ENCODE data around the gene RPTOR. TPM values are rescaled to one million over a fixed set of nuclear protein-coding genes. Genes with fewer than 3 reads are reported as not detected.

The RPTOR gene
- total RNA-seq, 1 experiment from 2014 or later = 19.7 TPM

DNA sequence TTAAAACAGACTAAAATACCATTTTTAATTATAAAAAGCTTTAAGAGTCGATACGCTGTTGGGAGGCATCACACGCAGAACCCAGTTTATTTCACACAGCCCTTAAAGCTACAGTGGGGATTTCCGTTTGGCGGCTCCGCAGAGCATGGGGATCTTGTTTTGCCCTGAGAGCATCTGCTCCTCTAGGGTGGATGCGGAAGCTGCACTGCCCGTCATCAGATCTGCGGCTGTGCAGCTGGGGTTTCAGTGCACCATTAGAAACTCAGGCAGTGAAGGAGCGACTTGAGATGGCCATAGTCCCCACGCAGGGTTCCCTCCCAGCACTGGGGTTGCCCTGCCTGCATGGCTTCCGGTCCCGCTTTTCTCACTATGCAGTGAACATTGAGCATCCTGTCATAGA lies 384.8 kb downstream of the RPTOR start:
- DNase-seq (ENCODE audit: extremely low read depth, low read depth) = no peak

DNA sequence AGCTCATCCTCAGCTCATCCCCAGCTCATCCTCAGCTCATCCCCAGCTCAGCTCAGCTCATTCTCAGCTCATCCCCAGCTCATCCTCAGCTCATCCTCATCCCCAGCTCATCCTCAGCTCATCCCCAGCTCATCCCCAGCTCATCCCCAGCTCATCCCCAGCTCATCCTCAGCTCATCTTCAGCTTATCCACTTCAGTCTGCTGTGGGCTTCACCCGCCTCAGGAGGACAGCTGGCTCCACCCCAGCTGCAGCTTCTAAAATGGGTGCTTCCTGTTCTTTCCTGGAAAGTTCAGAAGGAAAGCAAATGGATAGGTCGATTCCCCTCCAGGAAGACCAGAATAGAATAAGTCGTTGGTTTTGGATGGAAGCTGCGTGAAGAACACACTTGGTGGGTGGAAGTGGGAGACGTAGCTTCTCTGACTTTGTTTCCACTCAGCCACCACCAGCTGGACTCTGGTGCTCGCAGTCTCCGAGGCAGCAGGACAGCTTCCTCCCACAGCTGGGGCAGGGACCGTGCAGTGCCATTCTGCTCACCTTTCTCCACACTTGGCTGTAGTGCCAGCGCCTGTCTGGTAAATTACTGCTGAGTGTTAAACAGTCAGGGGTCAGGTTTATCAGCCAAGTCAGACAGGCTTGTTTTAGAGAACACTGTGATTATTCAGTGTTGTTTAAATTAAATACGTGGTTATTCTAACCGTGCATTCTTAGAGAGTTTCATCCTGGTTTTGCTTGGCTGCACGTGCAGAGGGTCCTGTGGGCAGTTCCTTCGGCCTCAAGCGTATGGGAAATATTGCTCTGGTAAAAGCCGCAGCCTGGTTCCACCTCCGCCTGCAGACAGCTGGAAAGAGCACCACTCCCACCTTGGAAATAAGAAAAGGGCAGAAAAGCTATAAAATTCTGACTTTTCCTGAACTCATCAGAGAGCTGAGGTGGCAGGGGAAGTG lies 386.0 kb downstream of the RPTOR start:
- DNase-seq (ENCODE audit: extremely low read depth, low read depth) = no peak

DNA sequence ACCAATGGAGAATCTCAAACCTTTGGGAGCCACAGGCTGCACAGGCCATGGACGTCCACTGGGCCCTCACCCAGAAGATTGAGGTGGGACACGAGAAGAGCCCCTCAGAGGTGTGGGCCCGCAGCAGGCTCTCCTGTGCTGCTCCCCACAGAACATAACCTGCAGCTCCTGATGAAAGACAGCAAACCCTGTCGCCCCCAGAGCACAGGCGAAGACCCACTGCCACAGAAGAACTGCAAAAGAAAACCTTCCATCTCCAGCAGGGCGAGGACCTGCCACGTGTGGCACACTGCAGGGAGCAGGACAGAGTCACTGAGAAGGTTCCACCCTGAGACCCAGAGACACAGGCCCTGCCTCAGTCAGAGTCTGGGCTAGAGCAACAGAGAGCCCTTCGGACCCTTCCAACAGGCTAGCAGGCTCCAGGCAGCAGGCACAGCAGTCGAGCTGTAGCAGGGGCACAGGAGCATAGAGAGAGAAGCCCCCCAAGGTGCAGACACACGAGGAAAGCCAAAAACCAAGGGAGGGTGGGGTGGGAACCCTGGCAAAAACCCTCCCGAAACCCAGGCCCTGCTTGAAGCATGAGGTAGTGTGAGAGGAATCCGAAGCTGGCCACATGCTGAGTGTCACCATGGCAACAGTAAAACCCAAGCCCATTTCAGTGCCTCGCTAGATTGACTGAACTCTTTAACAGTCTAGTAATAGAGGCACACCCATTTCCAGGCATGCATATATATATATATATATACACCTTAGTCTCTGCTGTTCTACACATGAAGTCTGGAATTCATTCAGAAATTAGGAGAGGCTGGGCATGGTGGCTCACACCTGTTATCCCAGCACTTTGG lies 387.0 kb downstream of the RPTOR start:
- no peak for DNase-seq (ENCODE audit: extremely low read depth, low read depth)

DNA sequence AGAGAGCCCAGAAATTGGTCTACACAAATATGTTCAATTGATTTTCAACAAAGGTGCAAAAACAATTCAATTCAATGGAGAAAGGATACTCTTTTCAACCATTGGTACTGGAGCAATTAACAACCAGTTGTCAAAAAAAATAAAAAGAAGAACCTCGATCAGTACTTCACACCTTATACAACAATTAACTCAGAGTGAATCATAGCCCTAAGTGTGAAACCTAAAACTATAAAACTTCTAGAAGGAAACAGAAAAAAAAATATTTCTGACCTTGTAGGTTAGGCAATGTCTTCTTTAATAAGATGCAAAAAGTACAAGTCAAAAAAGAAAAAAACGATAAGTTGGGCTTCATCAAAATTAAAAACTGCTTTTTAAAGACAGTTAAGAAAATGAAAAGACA lies 390.9 kb downstream of the RPTOR start:
- DNase-seq (ENCODE audit: extremely low read depth, low read depth) = no peak

DNA sequence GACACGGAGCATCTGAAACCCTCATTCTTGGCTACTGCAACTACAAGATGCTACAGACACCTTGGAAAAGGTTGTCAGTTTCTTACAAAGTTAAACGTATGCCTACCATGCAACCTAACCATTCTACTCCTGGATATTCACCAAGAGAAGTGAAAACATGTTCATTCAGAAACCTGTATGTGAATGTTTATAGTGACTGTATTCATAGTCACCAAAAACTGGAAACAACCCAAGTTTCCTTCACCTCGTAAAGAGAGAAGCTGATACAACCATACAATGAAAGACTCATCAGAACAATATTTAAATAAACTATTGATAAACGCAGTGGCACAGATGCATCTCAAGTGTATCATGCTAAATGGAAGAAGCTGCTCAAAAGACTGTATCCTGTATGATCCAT lies 391.6 kb downstream of the RPTOR start:
- no peak for DNase-seq (ENCODE audit: extremely low read depth, low read depth)

DNA sequence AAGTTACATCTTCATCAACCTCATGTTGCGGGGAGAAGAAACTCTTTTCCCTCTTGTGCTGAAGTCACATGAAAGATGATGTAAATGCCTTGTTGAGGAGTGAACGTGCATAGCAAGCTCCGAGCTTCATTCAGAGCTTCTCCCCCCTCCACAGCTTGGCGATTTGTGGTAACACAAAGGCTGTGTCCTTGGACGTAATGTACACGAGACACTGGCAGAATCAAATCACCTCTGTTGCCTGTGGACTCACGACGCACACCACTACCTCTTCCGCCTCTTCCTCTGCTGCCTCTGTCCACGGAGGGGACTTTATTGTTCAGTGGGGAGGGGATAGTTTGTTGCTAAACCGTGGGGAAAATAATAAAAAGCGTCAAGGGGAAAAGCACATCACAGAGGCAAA lies 392.1 kb downstream of the RPTOR start:
- no peak for DNase-seq (ENCODE audit: extremely low read depth, low read depth)

DNA sequence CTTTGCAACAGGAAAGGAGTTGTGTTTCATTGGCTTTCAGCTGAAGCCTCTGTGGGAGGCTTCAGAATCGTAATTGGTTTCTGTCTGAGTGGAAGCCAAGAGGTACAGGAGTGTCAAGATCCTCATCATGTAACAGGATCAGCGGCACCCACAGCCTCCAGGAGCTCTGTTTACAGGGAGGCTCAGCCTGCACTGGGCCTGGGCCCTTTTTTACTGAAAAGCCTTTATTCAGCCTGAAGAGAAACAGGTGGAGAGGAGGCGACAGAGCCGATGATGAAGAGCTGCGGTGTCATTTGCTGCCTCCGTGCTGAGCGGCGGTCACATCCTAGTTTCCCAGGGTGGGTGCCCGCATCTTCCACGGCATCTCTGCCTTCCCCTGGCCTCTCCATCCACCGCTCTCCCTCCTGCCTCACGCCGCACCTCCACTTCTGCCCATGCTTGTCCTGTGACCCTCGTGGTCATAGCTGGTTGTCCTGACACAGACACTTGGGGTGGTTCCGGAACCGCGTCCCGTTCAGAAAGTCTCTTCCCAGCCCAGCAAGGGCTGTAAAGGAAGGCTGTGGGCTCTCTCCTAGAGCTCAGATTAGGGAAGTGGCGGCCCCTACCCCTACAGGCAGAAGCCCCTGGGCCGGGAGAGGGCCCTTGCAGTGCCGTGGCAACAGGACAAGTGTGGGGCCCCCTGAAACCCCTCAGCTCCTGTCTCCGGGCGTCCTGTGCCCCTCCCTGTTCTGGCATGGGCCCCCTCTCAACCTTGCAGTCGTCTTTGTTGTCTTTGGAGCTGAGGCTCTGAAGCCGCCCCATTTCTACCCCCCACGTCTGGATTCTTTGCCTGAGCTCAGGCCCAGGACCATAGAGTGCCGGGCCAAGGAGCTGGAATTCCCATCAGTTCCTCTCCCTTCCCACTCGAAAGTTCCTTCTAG lies 393.1 kb downstream of the RPTOR start:
- DNase-seq (ENCODE audit: extremely low read depth, low read depth) = no peak

DNA sequence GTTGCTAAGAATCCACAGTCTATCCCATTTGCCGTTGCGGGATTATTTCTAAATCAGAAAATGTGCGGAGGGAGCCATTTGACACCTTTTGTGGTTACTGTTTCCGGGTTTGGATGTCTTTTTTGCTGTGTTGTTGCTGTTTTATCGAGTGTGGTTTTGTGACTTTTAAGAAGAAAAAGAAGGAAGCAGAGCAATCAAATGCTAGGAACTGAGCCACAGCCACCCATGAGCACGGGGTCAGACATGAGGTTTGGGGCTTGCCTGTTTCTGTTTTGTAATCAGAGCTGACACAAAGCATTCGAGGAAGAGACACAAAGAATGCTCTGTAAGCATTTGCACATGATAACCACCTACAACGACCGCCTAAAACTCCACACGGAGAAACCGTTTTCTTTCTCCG lies 393.9 kb downstream of the RPTOR start:
- DNase-seq (ENCODE audit: extremely low read depth, low read depth) = no peak

DNA sequence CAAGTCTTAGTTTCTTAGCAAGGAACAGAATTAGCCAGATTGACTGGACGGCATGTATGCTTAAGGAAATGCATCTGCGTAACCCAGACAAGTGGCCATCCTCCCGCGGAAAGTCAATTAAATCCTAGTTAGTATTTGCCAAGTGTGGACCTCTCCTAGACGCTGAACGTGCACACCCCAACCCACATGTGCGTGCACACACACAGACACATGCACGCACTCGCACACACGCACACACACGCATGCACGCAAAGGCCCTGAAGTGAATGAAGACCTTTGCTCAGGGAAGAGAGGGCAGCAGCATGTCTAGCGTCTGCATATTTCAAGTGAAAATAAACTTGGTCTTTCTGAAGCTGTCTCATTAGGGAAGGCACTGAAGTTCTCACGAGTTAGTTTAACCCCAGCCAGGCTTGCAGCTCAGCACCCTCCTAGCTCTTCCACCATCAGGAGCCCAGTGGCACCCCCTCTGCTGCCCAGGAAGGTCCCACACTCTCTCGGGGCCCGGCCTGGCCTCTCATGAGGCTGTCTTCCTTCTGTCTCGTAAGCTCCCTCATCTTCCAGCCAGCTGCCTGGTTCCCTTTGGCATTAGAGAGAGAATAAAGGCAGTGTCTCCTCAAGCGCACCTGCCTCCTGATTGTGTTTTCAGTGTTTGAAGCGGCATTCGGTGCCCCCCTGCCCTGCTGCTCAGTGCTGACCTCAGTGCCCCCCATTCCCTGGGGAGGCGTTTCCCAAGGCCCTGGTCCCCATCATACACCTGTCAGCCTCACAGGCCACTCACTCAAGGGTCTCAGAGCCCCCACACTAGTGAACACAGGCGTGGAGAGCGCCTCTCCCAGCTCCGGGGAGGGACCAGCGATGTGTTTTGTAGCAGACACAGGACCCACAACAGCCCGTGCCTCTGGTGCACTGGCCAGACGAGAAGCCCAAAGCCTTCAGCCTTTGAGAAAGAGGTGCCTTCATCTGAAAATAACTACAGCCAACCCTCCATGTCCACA lies 394.8 kb downstream of the RPTOR start:
- DNase-seq (ENCODE audit: extremely low read depth, low read depth) = no peak

DNA sequence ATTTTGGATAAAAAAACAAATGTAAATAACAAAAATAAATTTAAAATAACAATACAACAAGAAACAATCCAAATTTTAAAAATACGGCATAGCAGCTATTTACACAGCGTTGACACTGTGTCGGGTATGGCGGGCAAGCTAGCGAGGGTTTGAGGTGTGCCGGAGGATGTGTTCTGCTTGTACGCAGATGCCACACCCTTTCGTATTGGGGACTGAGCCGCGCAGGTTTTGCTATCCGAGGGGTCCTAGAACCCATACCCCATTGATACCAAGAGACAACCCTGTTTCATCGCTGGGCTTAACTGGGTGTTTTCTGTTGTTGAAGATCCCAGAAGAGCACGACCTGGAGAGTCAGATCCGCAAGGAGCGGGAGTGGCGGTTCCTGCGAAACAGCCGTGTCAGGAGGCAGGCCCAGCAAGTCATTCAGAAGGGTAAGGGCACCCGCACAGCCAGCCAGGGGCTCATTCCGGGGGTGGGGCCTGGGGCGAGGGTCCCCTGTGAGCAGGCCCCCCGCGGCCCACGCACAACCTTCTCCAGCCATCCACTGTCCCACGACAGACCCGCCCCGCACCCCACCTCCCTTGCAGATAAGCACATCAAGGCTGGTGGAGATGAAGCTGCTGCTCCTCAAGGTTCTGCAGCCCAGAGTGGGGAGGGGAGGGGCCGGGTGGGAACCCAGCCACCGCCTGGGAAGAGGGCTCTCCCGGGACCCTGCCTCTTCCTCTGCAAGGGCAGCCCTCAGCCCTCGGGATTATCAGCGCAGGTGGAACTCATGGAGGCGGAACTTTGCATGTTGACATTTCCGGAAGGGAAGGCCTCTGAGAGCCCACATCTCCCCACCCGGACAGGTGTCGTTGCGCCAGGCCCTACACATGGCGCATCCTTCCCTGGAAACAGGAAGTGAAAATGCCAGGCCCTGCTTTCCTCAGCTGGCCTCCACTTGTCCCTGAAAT lies 395.8 kb downstream of the RPTOR start:
- DNase-seq (ENCODE audit: extremely low read depth, low read depth) = no peak

DNA sequence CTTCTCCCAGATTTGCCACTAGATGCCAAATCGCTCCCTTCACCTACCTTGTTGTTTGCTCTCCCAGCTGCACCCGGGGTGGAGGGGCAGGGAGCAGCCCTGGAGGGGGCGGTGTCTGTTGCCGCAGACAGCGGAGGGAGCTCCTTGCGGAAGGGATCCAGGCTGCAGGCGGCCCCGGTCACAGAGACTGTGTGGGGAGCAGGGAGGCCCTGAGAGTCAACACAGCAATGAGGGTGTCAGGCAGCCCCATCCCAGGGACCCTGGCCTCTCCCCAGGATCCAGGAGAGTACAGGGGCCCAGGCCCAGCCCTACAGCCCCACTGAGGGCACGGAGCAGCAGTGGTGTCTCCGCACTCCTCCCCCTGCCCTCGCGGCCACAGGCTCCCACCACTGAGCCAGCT lies 396.5 kb downstream of the RPTOR start:
- no peak for DNase-seq (ENCODE audit: extremely low read depth, low read depth)

DNA sequence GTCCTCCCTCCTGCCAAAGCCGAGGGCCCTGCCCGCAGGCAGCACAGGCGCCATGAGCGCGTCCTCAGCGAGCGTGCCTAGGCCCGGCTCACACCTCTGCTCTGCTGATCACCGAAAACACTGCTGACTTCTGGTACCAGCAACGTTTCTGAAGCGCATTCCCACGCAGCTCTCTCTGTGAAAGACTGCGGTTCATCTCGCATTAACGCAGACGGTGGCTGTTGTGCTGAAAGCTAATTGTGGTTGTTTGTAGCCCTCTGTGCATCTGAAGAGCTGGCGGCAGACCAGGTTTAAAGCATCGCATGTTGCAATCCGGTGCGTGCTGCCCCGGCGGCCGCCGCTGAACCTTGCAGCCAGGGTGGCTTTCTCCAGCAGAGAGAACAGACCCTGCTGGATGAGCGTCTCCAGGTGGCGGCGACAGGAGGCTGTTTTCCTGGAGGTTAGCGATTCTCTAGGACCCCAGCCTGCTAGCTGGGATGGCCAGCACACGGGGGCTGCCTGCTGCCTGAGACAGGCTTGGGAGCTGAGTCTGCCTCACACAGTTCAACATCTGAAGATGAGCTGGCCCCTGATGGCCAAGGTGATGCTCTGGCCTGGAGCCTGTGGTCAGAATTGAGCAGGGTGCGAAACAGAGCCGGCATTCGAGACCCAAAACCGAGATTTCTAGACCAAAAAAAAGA lies 397.2 kb downstream of the RPTOR start:
- DNase-seq (ENCODE audit: extremely low read depth, low read depth) = no peak

DNA sequence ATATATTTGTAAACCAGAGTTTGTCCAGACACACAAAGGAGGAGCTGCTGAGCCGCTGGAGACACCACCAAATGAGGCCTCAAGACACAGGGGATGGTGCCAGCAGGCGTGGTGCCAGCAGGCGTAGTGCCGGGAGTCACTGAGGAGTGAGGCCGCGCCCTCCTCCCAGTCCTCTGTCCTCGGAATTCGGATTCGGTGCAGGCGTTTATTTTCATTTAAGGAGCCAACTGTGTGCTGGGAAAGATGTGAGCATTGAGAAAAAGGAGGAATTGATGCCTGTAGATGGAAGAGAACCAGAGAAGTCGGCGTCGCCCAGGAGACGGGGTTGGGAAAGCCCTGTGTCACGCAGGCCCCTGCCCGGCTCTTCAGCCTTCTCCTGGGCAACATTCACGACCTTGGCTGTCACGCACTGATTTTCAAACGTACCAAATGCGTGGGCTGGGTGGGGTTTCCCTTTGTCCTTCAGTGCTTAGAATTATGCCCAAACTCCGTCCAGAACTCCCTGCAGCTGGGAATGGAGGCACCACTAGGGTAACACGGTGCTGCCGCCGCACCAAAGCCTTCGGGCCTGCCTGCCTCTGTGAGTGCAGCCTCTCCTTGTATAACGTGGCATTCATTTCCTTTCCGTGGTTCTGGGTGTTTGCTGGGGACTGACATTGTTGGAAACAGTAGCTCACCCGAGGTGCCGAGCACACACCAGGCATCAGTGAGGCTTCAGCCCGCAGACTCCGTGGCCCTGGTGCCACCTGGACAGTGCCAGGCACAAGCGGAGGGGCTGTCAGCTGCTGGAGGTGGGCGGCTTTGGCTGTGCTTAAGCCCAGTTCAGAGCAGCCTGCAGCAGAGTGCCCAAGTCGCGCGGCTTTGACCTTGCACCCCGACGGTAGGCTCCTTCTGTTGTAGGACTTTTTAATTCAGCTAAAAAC lies 398.0 kb downstream of the RPTOR start:
- no peak for DNase-seq (ENCODE audit: extremely low read depth, low read depth)

DNA sequence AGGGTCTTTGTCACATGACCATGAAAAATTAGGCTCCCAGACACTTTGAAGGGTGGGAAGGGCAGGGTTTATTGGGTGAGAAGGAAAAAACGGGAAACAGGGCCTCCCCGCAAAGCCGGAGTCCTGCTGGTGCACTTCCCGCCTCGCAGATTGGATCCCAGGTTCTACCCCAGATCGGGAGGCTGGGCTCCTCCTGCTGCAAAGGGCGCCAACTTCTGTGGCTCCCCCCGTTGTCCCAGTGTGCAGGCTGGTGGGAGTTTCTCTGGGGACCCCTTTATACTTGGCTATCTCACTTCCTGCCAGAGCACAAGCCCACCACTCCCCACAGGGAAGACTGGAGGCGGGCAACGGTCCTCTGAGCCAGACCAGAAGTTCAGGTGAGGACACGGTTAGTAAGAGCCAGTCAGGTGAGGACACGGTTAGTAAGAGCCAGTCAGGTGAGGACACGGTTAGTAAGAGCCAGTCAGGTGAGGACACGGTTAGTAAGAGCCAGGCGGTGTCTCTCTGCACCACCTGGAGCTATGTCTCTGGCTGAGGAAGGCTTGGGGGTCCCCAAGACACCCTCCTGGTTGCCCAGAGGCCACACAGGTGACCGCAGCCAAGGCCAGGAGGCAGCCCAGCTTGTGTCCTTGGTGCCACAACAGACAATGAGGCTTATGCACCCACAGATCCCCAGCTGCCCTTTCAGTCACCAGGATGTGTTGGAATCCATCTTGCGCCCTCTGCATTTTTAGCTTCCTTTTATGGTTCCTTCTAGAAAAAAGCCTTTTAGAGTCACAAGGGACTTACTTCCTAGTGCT lies 398.9 kb downstream of the RPTOR start:
- DNase-seq (ENCODE audit: extremely low read depth, low read depth) = no peak

DNA sequence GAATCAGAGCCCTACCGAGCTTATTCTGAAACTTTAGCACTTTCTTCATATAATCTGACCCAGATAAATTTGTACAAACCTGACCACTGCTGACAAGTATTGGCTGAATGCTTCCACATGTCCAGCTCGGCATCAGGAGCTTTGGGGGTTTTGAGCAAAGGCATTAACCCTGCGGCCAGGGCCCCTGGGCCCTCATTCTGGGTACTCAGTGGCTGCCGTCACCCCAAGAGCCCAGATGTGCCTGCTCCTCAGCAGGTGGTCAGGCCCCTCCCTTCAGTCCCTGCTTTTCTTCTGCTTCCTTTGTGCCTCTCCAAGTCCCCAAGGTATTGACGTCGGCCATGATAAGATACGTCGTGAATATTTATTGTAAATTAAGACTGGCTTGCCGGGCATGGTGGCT lies 399.7 kb downstream of the RPTOR start:
- no peak for DNase-seq (ENCODE audit: extremely low read depth, low read depth)

DNA sequence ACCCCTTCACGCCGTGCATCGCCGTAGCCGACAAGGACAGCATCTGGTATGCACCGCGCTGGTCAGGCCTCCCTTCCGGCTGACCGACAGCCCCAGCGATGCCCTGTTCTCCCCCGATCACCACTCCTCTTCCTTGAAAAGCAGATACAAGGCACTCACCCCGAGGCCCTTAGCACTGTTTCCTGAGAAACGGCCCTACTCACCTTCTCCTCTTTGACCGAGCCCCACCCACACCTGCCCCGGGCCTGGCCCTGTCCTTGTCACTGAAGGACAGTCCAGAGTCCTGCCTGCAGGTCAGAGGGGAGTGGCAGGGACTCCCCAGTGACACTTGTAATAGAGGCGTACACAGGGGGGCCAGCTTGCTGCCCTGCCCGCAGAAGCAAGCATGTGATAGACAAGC lies 401.1 kb downstream of the RPTOR start:
- no peak for DNase-seq (ENCODE audit: extremely low read depth, low read depth)
